ENCODE measurements around the gene CYP27C1. TPM values are rescaled to one million over a fixed set of nuclear protein-coding genes. Genes with fewer than 3 reads are reported as not detected.
"Not testable (repeated sequence)": the region's sequence is repeated elsewhere in the genome, so short reads cannot be mapped to it uniquely, and the experiment has no call there.

The CYP27C1 gene
- total RNA-seq, 2 donors from 2014 or later: not detected

DNA sequence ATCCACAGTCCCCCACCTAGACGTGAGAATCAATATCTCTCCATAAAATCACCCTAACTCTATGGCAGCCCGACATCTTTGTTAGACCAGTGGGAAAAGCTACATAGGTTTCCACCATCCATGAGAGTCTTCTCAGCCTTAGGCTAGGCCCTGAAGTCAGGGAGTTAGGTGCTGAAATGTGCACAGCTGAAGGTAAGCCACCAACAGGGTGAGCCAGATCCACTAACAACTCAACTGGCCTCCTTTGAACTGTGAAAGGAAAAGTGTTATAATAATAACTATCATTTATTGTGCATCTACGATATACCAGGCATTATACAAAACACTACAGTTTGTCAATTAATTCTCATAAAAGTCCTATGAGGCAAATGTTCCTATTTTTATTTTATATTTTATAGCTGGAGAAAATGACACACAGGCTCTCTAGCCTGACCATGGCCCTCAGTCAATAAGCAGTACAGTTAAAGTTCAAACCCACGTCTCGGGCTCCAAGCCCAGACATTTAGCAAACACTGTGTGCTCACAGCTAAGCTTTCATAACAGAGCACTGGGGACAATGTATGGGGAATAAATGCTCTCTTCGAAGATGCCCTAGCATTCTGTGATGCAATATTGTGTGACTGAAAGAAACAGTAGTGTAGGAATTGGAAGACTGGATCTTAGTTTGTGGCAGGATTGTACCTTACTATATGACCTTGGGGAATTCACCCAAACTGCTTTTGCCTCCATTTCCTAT is 11.2 kb upstream of the CYP27C1 start:
- H3K27me3 Mint-ChIP-seq: peaks cover 9 to 14% of the 10 kb centered on the region in 2 donors
- H3K27ac Mint-ChIP-seq: no peak overlapping the region
- H3K36me3 Mint-ChIP-seq: peaks cover 5% of the 10 kb centered on the region
- DNase-seq (ENCODE audit: low spot score) (no peak), ATAC-seq (no peak)
- H3K4me1 Mint-ChIP-seq (ENCODE audit: low read depth in 2 of 2): peaks cover 2 to 4% of the 10 kb centered on the region in 2 donors
- no peaks in the 10 kb centered on the region for H3K9me3 Mint-ChIP-seq
- no peak overlapping the region for H3K4me3 Mint-ChIP-seq

DNA sequence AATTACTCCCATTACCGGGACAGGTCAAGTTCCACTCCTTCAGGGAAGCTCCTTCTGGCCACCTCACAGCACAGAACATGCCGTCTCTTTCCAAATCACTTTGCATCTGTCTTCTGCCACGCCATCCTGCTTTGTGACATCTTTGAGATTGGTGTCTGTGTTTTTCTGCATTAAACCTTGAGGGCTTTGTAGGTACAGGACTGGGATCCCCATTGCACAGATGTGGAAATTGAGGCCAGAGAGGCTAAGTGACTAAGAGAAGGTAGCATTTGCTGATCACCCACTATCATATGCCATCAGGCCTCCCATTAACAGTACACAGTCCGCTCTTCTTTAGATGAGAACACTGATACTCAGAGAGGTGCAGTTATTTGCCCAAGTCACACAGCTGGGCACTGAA is 9.5 kb upstream of the CYP27C1 start:
- no peak overlapping the region for H3K27ac Mint-ChIP-seq
- peaks cover 2 to 4% of the 10 kb centered on the region in 2 donors for H3K4me1 Mint-ChIP-seq (ENCODE audit: low read depth in 2 of 2)
- peaks cover 5% of the 10 kb centered on the region for H3K36me3 Mint-ChIP-seq
- no peaks in the 10 kb centered on the region for H3K9me3 Mint-ChIP-seq
- H3K4me3 Mint-ChIP-seq: no peak overlapping the region
- ATAC-seq (no peak), DNase-seq (ENCODE audit: low spot score) (no peak)
- H3K27me3 Mint-ChIP-seq: peaks cover 20 to 30% of the 10 kb centered on the region in 2 donors

DNA sequence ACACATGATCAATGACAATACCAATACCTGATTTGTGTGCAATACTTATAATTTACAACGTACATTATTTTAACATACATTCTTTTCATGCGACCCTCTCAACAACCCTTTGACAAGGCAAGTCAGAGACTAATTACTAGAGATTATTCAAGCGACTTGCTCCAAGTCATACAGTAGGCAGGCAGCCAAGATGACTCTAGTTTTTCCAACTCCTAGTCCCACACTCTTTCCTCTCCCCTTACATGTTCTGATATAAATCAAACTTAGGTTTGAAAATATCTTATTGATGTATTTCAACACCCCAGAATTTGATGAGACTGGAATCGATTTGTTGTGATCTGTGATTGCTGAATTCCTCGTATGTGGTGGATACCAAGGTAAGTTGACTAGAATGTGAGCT is 8.0 kb upstream of the CYP27C1 start:
- Mint-ChIP-seq H3K27ac (no peak overlapping the region), H3K27me3 (peaks cover 29 to 44% of the 10 kb centered on the region in 2 donors), H3K9me3 (no peaks in the 10 kb centered on the region), H3K4me3 (no peak overlapping the region), H3K36me3 (peaks cover 5% of the 10 kb centered on the region), H3K4me1 (ENCODE audit: low read depth in 2 of 2) (peaks cover 2 to 4% of the 10 kb centered on the region in 2 donors)
- DNase-seq (ENCODE audit: low spot score) (no peak), ATAC-seq (no peak)

DNA sequence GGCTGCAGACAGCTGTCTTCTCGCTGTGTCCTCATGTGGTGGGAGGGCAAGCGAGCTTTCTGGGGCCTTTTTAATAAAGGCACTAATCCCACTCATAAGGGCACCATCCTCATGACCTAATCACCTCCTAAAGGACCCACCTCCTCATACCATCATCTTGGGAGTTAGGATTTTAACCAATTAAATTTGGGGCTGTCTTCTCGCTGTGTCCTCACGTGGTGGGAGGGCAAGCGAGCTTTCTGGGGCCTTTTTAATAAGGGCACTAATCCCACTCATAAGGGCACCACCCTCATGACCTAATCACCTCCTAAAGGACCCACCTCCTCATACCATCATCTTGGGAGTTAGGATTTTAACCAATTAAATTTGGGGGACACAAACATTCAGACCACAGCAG is 7.2 kb upstream of the CYP27C1 start:
- not testable (repeated sequence) for H3K4me1 Mint-ChIP-seq (ENCODE audit: low read depth in 2 of 2); H3K4me3 Mint-ChIP-seq; H3K27ac Mint-ChIP-seq; DNase-seq (ENCODE audit: low spot score); H3K36me3 Mint-ChIP-seq; H3K9me3 Mint-ChIP-seq; ATAC-seq
- peaks cover 31 to 48% of the 10 kb centered on the region in 2 donors for H3K27me3 Mint-ChIP-seq

DNA sequence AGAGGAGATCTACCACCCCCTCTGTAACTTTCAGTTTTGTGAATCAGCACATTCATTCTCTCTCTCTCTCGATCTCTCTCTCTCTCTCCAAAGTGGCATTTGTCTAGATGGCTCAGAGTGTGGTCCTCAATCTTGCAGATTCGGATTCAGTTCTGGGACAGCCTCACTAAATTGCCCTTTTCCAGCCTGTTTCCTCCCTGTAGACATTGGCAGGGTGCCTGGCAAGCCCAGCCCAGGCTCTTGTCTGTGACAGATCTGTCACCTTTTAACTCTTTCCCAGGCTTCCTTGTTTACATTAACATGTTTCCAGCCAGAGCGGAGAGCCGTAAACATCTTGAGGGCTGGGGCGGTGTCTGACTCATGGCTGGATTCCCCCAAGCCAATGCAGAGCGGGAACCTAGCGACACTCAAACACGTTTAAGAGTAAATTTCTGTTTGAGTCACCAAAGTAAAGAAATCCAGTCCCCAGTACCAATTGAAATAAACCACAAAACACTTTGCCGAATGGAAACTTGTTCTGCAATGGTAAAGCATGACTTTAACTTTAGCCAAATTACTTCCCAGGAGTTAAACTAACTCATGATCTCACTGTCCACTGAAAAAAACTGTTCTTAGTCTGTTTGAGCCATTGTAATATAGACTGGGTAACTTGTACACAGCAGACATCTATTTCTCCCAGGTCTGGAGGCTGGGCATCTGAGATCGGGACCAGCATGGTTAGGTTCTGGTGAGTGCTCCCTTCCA is 6.6 kb upstream of the CYP27C1 start:
- ATAC-seq (peak; percentile 68 to 88), DNase-seq (ENCODE audit: low spot score) (no peak)
- Mint-ChIP-seq H3K4me1 (ENCODE audit: low read depth in 2 of 2) (peaks cover 2 to 4% of the 10 kb centered on the region in 2 donors), H3K36me3 (peaks cover 5% of the 10 kb centered on the region), H3K27me3 (peaks cover 31 to 48% of the 10 kb centered on the region in 2 donors), H3K9me3 (no peaks in the 10 kb centered on the region), H3K4me3 (peak overlapping the region; percentile 71), H3K27ac (peak overlapping the region in 1 of 2 donors; percentile 13)

DNA sequence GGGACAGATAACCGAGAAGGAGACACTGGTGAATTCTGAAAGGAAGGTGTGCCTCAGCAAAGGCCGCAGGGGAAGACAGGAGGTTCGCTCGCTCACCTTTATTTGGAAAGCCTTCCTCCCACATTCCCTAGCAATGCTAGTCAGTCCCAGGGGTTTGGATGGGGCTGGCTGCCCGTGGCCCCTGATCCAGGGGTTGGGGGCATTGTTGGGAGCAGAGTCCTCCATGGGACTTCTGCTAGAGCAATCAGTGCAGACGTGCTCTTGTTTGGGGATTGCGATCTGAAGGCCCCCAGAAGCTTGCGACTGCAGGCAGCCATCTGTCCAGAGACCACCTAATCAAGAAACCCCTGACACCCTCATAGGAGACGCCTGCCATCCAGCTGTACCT is 6.0 kb upstream of the CYP27C1 start:
- Mint-ChIP-seq H3K9me3 (no peaks in the 10 kb centered on the region), H3K27ac (peak overlapping the region in 1 of 2 donors; percentile 13), H3K4me1 (ENCODE audit: low read depth in 2 of 2) (peaks cover 2 to 4% of the 10 kb centered on the region in 2 donors), H3K4me3 (no peak overlapping the region), H3K27me3 (peaks cover 31 to 48% of the 10 kb centered on the region in 2 donors), H3K36me3 (peaks cover 5% of the 10 kb centered on the region)
- ATAC-seq: no peak
- no peak for DNase-seq (ENCODE audit: low spot score)

DNA sequence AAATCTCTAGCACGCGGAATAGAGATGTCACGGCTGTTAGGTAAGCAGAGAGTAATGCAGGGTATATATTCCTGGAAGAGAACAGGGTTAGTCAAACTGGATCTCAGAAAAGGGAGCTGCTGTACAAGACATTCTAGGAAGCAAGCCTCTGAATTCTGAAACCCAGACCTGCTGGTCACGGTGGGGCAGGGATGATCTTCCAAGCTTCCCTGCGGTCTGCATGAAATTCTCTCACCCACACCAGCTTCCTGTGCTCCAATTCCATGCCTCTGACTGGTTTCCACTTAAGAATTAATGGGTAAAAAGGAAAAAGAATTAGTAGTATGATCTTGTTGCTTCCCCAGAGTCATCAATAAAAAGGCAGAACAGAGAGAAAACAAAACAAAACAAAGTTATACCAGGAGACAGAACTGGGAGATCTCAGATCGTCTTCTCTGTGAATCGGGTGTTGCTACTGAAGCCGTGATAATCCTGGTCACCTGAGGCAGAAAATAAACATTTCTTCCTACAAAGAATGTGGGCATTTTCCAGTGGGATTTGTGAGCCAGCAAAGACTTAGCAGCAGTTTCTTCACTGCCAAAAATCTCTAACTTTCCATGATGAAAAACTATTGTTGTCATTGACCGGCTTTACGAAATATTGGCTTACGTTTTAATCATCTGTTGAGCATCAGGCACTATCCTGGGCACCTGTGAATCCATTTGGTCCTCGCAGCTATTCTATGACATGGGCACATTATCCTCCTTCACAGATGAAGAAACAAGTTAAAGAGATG is 5.3 kb upstream of the CYP27C1 start:
- Mint-ChIP-seq H3K9me3 (no peaks in the 10 kb centered on the region), H3K27me3 (peaks cover 37 to 54% of the 10 kb centered on the region in 2 donors), H3K4me1 (ENCODE audit: low read depth in 2 of 2) (peaks cover 6 to 10% of the 10 kb centered on the region in 2 donors), H3K27ac (no peak overlapping the region), H3K4me3 (no peak overlapping the region), H3K36me3 (peaks cover 8% of the 10 kb centered on the region)
- ATAC-seq (no peak), DNase-seq (ENCODE audit: low spot score) (no peak)

DNA sequence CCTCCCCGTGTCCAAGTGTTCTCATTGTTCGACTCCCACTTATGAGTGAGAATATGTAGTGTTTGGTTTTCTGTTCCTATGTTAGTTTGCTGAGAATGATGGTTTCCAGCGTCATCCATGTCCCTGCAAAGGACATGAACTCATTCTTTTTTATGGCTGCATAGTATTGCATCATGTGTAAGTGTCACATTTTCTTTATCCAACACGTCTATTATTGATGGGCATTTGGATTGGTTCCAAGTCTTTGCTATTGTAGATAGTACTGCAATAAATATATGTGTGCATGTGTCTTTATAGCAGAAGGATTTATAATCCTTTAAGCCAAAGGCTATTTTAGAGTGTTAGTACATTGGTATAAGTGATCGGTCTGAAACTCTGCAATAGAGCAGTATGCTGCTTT is 4.0 kb upstream of the CYP27C1 start:
- H3K36me3 Mint-ChIP-seq: peaks cover 12% of the 10 kb centered on the region
- DNase-seq (ENCODE audit: low spot score); H3K9me3 Mint-ChIP-seq; H3K4me3 Mint-ChIP-seq; ATAC-seq; H3K27ac Mint-ChIP-seq: not testable (repeated sequence)
- peaks cover 41 to 51% of the 10 kb centered on the region in 2 donors for H3K27me3 Mint-ChIP-seq
- peaks cover 9 to 13% of the 10 kb centered on the region in 2 donors for H3K4me1 Mint-ChIP-seq (ENCODE audit: low read depth in 2 of 2)

DNA sequence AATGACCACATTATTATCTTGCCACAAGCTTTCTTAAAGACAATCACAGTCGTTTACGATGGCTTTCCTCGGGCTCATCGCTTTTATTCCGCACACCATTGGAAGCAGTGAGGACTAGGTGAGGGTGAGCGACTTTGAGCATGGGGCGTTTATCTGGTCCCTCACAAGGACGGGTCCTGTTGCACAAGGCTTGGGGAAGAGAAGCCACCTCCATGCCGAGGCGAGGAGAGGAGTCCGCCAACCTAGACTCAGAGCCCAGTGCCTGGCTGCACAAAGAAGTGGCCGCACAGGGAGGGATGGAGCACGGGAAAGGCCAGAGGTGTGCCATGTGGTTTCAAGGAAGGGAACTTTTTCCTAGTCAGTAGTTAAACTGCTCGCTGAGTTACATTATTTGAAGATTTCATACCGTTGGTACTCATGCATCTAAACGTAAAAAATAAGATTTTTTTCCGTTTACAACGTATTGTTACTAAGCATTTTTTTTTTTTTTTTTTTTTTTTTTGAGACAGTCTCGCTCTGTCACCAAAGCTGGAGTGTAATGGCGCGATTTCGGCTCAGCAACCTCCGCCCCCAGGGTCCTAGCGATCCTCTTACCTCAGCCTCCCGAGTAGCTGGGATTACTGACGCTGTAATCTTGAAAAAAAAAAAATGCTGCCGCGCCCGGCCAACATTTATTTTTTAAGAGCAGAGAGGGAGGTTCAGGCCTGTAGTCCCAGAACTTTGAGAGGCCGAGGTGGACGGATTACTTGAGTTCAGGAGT is 849 bp upstream of the CYP27C1 start:
- Mint-ChIP-seq H3K27me3 (peaks cover 54 to 68% of the 10 kb centered on the region in 2 donors), H3K27ac (no peak overlapping the region), H3K9me3 (no peaks in the 10 kb centered on the region), H3K4me3 (peak overlapping the region; percentile 60), H3K4me1 (ENCODE audit: low read depth in 2 of 2) (peaks cover 9 to 15% of the 10 kb centered on the region in 2 donors), H3K36me3 (peaks cover 14% of the 10 kb centered on the region)
- no peak for DNase-seq (ENCODE audit: low spot score)
- ATAC-seq: no peak

DNA sequence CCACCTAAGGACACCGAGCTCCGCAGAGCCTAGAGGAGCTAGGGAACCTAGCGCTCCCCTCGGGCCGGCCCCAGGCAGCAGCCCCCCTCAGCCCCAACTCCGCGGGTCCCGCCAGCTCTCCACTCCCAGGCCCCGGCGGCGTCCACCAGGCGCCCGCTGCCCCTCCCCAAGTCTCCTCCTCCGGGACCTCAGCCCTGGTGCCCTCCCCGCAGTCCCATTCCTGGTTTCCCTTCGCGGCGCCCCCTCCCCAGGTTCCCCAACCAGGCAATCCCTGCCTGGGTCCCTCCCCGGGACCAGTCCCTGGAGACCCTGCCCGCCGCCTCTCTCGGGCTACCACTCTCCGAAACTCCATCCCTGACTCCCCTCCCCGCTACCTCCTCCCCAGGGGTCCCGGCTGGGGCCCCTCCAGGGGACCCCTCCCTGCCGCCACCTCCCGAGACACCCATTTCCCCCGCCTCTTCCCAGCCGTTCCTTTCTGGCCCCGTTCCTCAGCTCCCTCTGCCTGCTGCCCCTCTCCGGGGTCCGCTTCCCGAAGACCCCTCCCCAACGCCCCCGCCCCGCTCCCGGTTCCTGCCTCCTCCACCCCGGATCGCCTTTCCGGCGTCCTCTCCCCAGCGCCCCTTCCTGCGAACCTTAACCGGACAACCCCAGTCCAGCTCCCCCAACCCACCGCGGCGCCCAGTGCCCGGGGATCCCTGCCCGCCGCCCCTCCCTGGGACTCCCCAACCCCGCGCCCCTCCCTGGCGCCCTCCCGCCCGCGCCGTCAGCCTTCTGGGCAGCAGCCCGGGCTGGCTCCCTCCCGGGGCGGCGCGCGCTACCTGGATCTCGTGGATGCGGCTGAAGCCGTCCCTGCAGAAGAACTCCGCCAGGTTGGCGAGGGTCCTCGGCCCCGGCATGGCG is 678 bp downstream of the CYP27C1 start:
- ATAC-seq: peak; percentile 19 to 24
- H3K27ac Mint-ChIP-seq: no peak overlapping the region
- peaks cover 44 to 54% of the 10 kb centered on the region in 2 donors for H3K27me3 Mint-ChIP-seq
- peaks cover 14% of the 10 kb centered on the region for H3K36me3 Mint-ChIP-seq
- H3K9me3 Mint-ChIP-seq: no peaks in the 10 kb centered on the region
- H3K4me1 Mint-ChIP-seq (ENCODE audit: low read depth in 2 of 2): peaks cover 9 to 15% of the 10 kb centered on the region in 2 donors
- no peak overlapping the region for H3K4me3 Mint-ChIP-seq
- DNase-seq (ENCODE audit: low spot score): no peak

DNA sequence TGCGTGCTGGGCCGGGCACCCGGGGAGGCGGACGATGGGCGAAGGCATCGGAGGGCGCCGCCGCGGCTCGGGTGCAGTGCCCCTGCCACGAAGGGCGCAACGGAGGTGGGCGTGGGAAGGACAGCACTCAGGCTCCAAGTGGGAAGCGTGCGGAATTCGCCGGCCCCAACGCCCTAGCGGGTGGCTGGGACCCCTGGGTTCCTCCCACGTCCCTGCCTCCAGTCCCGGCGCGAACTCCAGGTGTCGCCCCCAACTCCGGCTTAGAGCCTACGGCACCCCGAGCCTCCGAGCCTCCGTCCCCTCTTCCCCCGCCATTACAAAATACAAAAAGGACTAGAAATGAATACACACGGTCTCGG is 1.3 kb downstream of the CYP27C1 start:
- Mint-ChIP-seq H3K27me3 (peaks cover 43 to 54% of the 10 kb centered on the region in 2 donors), H3K4me3 (no peak overlapping the region), H3K4me1 (ENCODE audit: low read depth in 2 of 2) (peaks cover 9 to 15% of the 10 kb centered on the region in 2 donors), H3K36me3 (peaks cover 14% of the 10 kb centered on the region), H3K9me3 (no peaks in the 10 kb centered on the region), H3K27ac (no peak overlapping the region)
- DNase-seq (ENCODE audit: low spot score) (no peak), ATAC-seq (peak in 1 of 2 donors; percentile 20)

DNA sequence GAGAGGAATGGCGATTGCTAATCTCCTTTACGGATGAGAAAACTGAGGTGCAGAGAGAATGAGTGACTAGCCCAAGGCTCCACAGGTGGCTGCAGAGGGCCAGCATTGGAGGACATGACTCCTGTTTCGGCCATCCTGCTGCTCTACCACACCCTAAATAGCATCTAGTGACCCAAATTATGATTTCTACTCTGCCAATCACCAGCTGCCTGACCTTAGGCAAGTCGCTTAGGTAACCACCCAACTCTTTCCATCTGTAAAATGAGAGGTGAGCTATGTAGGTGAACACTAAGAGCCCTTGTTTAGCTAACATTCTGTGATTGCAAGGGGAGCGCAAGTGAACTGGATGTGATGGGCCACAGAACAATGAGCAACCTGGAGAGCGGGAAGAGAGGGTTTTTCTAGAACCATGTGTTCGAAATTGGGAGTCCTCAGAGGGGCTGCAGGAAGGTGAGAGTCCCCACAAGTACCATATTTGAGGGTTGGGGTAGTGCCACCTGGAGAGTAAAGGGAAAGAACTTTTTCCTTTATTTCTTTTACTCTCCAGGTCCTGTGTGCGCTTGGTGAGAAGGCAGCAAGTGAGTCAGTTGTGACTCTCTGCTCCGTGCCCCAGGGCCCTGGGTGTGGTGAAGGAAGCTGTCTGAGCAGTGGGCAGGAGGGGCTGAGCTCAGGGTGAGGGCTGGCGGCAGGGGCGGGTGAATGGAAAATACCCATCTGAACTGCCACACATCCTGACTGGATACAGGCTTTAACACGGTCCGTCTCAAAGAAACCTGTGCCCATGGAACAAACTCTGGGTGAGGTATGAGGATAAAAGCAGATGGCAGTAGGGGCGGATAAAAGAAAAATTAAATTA is 2.4 kb downstream of the CYP27C1 start:
- ATAC-seq: no peak
- Mint-ChIP-seq H3K4me1 (ENCODE audit: low read depth in 2 of 2) (peaks cover 9 to 15% of the 10 kb centered on the region in 2 donors), H3K27me3 (peaks cover 45 to 55% of the 10 kb centered on the region in 2 donors), H3K4me3 (peak overlapping the region; percentile 5), H3K27ac (no peak overlapping the region), H3K9me3 (no peaks in the 10 kb centered on the region), H3K36me3 (peaks cover 14% of the 10 kb centered on the region)
- DNase-seq (ENCODE audit: low spot score): no peak
